LNCAP (cell line): ENCODE results near the gene KLF7.

Experiments
- TF ChIP-seq, protein P1 (sequence below): fragments of 450-650 bp; IDR thresholded peaks from 2 replicates; pipeline ENCODE4 v1.5.1; 2017; ENCODE audit warnings: mild to moderate bottlenecking

The KLF7 gene

DNA sequence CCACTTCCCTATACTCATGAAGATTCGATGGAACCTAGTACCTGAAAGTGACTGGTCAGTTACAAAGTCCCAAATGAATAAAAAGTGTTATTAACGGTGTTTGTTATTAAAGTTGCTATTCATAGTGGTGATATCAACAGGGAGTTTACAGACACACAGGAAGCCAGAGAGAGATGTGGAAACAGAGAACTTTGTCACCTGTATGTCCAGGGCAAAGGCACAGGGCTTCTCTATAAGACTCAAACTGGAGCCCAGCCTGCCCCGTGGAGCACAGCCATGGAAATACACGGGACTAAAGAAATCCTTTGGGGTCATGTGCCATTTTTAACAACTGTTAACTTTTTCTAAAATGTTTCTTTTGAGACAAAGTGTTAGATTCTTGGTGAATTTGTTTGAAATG, 68.5 kb downstream of the KLF7 start:
- TF ChIP-seq, protein P1, sequence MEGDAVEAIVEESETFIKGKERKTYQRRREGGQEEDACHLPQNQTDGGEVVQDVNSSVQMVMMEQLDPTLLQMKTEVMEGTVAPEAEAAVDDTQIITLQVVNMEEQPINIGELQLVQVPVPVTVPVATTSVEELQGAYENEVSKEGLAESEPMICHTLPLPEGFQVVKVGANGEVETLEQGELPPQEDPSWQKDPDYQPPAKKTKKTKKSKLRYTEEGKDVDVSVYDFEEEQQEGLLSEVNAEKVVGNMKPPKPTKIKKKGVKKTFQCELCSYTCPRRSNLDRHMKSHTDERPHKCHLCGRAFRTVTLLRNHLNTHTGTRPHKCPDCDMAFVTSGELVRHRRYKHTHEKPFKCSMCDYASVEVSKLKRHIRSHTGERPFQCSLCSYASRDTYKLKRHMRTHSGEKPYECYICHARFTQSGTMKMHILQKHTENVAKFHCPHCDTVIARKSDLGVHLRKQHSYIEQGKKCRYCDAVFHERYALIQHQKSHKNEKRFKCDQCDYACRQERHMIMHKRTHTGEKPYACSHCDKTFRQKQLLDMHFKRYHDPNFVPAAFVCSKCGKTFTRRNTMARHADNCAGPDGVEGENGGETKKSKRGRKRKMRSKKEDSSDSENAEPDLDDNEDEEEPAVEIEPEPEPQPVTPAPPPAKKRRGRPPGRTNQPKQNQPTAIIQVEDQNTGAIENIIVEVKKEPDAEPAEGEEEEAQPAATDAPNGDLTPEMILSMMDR, result no peak

DNA sequence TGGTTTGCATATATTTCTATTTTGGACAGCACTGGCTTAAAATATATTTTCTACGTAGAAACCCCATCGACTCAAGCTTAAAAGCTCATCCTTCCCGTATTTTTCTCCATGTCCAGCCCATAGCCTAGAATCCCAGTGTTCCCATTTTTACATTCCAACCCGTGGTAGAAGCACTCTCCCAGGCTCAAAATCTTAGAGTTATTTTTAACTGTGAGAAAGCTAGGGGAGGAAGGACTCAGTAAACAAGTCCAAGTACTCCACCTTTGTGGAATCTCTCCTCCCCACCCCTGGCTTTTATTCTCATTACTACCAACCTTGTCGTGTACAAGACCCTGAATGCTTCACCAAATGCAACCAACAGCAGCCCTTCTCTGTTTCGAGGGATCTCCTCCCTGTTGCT, 69.8 kb downstream of the KLF7 start:
- TF ChIP-seq, protein P1, result no peak

DNA sequence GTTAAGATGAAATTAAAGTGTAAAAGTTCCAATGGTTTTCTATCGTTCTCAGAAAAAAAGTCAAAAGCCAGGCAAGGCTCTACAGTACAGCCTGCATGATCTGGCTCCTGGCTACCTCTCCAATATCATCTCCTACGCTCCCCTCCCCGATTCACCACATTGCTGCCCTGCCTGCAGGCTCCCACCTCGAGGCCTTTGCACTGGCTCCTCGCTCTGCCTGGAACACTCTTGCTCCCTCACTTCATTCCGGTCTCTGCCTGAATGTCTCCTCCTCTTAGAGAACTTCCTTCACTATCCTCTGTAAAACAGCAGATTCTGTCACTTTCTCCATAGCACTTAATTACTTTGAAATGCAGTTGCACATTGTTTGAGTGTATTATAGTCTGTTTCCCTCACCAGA, 72.5 kb downstream of the KLF7 start:
- TF ChIP-seq, protein P1, result no peak

DNA sequence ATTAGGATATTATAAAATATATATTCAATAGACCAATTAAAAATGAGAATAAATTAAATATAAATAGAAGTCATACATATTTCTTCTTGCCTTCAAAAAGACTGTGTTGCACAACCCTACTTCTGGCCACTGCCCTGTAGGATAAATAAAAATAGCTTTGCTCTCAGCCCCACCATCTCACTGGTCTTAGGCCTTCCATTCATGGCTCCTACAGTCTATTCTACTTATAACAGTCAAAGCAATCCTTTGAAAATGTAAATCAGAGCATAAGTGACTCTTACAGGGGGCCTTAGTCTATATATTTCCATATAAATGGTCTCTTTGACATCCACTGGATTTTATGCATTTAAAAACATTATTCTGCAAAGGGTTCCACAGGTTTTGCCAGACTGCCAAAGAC, 72.9 kb downstream of the KLF7 start:
- TF ChIP-seq, protein P1, result no peak

DNA sequence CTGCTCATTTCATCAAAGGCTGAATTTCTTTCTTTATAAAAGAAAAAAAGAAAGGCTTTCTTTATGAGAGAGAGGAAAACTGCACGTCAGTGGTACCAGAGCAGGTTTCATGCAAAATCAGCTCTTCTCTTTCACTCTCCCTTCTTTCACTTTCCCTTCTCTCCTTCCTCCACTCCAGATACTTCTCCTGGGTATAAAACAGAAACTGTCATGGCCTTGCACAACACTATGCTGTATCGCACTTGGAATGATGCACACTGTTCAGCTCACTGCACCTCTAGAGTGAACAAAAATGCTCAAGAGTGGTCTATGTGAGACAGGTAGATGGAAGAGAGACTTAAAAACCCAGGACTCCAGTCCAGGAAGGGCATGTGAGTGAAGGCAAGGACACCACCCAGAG, 73.8 kb downstream of the KLF7 start:
- TF ChIP-seq, protein P1, result no peak

DNA sequence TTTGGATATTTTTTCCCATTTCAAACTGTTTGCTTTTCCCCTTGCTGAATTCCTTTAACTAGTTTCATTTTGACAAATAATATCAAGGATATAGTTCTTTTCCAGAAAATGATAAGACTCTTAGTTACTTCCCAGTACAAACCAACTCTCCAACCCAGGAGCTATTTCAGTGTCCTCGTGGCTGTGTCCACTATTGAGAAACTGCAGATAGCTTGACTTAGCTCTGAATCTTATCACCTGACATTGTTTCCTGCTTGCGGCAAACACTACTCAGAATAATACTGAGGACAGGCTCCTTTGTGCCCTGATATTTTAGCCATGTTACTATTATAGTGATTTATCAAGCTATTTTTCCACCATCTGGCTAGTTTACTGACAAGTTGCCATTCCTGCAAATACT, 74.6 kb downstream of the KLF7 start:
- TF ChIP-seq, protein P1, result no peak

DNA sequence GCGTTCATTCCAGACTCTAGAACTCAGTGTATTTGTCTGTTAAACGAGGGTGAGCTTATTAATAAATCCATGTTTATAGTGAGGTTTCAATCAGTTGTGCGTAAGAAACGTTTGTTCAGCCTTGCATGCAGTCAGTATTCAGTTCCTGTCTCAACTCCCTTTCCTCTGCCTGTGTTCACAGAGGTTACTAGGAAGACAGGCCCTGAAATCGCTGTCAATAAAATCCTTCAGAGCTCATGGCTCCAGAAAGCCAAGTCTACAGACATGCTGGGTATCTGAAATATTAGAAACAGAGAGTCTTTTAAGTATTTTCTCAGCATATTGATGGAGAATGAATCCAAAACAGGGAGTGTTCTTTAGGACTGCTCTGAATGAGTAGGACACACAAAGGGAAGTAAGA, 75.4 kb downstream of the KLF7 start:
- TF ChIP-seq, protein P1, result no peak

DNA sequence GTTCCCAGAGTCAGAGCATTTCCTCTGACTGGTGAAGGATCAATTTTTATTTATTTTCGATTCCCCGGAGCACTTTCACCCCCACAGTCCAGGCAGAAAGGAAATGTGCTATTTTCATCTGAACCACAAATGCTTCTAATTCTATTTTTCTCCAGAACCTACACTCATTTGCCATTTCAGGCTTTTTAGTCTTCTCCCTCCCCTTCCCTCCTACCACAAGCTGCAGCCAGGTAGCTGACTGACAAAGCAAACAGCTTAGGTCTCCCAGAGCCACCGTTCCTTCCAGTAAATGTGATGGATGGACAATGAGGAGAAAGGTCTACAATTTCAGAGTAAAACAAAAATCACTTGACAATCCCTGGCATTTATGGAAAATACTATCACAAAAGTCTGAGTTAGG, 76.9 kb downstream of the KLF7 start:
- TF ChIP-seq, protein P1, result no peak
